HEK293T (cell line): ENCODE results near the gene CHRNA1.

Experiments
- CTCF ChIA-PET: fragments of 350-600 bp; formaldehyde crosslinking; extraction: SDS; loops from one replicate; lab custom pipeline; 2021; ENCODE audit warnings: antibody characterized with exemption, inconsistent platforms; lab: Yijun Ruan, JAX
- POLR2A ChIA-PET: fragments of 350-600 bp; formaldehyde crosslinking; extraction: SDS; loops from one replicate; lab custom pipeline; 2020; ENCODE audit warnings: antibody characterized with exemption, inconsistent platforms; lab: Yijun Ruan, JAX
- DNase-seq: peaks from one replicate; pipeline ENCODE4 v3.0.0; 2012; ENCODE audit warnings: mixed read lengths; ENCODE audit errors: extremely low spot score
- ARNT ChIP-seq: fragments of 450-650 bp; IDR thresholded peaks from 2 replicates; pipeline ENCODE4 v1.6.1; 2017; ENCODE audit warnings: mild to moderate bottlenecking
- BHLHE40 ChIP-seq: fragments of 450-650 bp; IDR thresholded peaks from 2 replicates; pipeline ENCODE4 v1.6.1; 2016; ENCODE audit warnings: mild to moderate bottlenecking, moderate library complexity, borderline replicate concordance
- CTBP1 ChIP-seq: fragments of 450-650 bp; IDR thresholded peaks from 2 replicates; pipeline ENCODE4 v1.6.1; 2016; ENCODE audit warnings: borderline replicate concordance
- ELF4 ChIP-seq: fragments of 450-650 bp; IDR thresholded peaks from 2 replicates; pipeline ENCODE4 v1.6.1; 2017; ENCODE audit warnings: antibody characterized with exemption
- FOXA1 ChIP-seq: fragments of 450-650 bp; IDR thresholded peaks from 2 replicates; pipeline ENCODE4 v1.6.1; 2016; ENCODE audit warnings: mild to moderate bottlenecking
- FOXK2 ChIP-seq: fragments of 450-650 bp; IDR thresholded peaks from 2 replicates; pipeline ENCODE4 v1.6.1; 2016; ENCODE audit warnings: mild to moderate bottlenecking
- FOXM1 ChIP-seq: fragments of 450-650 bp; IDR thresholded peaks from 2 replicates; pipeline ENCODE4 v1.6.1; 2017; ENCODE audit warnings: mild to moderate bottlenecking, borderline replicate concordance
- HDGF ChIP-seq: fragments of 450-650 bp; IDR thresholded peaks from 2 replicates; pipeline ENCODE4 v1.6.1; 2017; ENCODE audit warnings: antibody characterized with exemption, borderline replicate concordance
- L3MBTL2 ChIP-seq: fragments of 450-650 bp; conservative IDR thresholded peaks from 2 replicates; pipeline ENCODE4 v1.6.1; 2016; ENCODE audit warnings: mild to moderate bottlenecking
- LEF1 ChIP-seq: fragments of 450-650 bp; IDR thresholded peaks from 2 replicates; pipeline ENCODE4 v1.6.1; 2017; ENCODE audit warnings: mild to moderate bottlenecking, borderline replicate concordance
- NFRKB ChIP-seq: fragments of 450-650 bp; IDR thresholded peaks from 2 replicates; pipeline ENCODE4 v1.6.1; 2016; ENCODE audit warnings: mild to moderate bottlenecking, moderate library complexity
- PKNOX1 ChIP-seq: fragments of 450-650 bp; IDR thresholded peaks from 2 replicates; pipeline ENCODE4 v1.6.1; 2016
- SP1 ChIP-seq: fragments of 450-650 bp; IDR thresholded peaks from 2 replicates; pipeline ENCODE4 v1.6.1; 2017
- SUZ12 ChIP-seq: fragments of 450-650 bp; IDR thresholded peaks from 2 replicates; pipeline ENCODE4 v1.6.1; 2016; ENCODE audit warnings: mild to moderate bottlenecking
- TARDBP ChIP-seq: fragments of 450-650 bp; IDR thresholded peaks from 2 replicates; pipeline ENCODE4 v1.6.1; 2016
- ZNF384 ChIP-seq: fragments of 450-650 bp; IDR thresholded peaks from 2 replicates; pipeline ENCODE4 v1.6.1; 2016

CHRNA1 gene

DNA sequence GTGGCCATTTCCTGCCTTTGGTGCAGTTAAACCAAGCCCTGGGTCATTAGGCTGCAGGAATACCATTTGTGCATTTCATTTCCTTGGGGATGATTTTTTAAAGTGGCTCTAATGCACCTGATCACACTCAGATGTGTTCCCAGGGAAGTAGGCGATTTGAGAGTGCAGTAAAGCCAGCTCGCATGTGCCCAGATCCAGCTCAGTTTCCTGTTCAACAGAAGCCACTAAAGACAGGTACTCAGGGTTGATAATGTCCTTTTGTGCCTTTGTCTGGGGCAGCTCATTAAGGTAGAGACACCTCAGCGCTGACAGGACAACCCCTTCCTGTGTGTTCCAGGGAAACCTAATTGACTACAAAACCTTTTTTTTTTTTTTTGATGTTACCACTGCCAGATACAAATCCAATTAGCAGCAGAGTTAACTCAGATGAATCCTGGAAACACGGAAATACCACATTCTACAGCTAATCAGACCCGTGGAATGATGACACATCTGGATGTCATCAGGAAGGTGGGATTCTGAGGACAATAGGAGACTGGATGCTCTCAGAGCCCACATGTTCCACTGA is 15.2 kb upstream of the CHRNA1 start:
- ChIA-PET CTCF (no interaction called here), POLR2A (no interaction called here)
- no peak for TF ChIP-seq HDGF
- TF ChIP-seq ELF4: no peak
- TF ChIP-seq PKNOX1: no peak
- no peak for TF ChIP-seq SUZ12
- no peak for TF ChIP-seq ZNF384
- no peak for TF ChIP-seq L3MBTL2
- no peak for TF ChIP-seq CTBP1
- no peak for TF ChIP-seq SP1
- TF ChIP-seq BHLHE40: no peak
- no peak for TF ChIP-seq FOXA1
- no peak for TF ChIP-seq FOXK2
- TF ChIP-seq FOXM1: no peak
- TF ChIP-seq NFRKB: no peak
- no peak for TF ChIP-seq ARNT
- TF ChIP-seq TARDBP: no peak
- no peak for TF ChIP-seq LEF1
- no peak for DNase-seq

DNA sequence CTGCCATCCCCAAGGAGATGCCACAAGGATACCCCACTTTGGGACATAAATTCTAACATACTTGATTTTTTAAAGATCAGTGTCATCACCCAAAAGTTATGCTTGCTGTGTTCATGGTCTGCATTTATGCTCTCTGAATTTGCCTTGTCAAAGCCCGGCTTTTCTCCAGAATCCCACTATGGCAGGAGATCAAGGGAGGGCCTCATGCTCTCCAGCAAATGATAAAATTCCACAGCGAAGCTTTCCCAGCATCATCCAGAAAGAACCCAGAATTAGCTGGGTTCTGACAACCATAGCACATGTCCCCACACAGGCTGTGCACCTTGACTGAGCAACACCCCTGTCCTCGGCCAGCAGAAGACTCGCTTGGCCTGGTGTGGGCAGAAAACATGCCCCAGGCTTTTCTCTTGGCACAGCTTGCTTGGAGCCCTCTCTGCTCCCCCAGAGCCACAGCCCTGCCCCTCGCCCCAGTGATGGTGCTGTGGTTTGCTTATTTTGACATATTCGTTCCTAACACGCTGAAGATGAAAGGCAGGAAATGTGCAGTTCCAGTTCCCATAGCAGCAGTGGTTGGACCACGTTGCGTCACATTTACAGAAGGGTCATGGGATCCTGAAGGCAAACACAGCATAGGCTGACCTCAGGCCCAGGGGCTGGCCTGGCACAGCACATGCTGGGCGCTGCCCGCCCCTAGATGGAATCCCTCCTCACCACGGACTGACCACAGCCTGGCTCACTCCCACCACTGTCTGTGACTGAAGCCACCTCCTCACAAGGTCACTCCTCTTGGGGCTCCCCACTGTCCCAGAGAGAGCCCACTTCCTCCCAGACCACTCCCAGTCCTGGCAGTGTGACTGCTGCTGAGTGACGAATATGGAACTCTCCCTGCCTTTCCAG is 14.1 kb upstream of the CHRNA1 start:
- ChIA-PET POLR2A (no interaction called here), CTCF (no interaction called here)
- no peak for DNase-seq
- TF ChIP-seq FOXA1: no peak
- no peak for TF ChIP-seq BHLHE40
- TF ChIP-seq HDGF: no peak
- TF ChIP-seq ZNF384: no peak
- no peak for TF ChIP-seq CTBP1
- TF ChIP-seq PKNOX1: no peak
- no peak for TF ChIP-seq ARNT
- TF ChIP-seq SP1: no peak
- no peak for TF ChIP-seq FOXK2
- TF ChIP-seq NFRKB: no peak
- TF ChIP-seq L3MBTL2: no peak
- TF ChIP-seq LEF1: no peak
- TF ChIP-seq ELF4: no peak
- no peak for TF ChIP-seq SUZ12
- no peak for TF ChIP-seq TARDBP
- TF ChIP-seq FOXM1: no peak

DNA sequence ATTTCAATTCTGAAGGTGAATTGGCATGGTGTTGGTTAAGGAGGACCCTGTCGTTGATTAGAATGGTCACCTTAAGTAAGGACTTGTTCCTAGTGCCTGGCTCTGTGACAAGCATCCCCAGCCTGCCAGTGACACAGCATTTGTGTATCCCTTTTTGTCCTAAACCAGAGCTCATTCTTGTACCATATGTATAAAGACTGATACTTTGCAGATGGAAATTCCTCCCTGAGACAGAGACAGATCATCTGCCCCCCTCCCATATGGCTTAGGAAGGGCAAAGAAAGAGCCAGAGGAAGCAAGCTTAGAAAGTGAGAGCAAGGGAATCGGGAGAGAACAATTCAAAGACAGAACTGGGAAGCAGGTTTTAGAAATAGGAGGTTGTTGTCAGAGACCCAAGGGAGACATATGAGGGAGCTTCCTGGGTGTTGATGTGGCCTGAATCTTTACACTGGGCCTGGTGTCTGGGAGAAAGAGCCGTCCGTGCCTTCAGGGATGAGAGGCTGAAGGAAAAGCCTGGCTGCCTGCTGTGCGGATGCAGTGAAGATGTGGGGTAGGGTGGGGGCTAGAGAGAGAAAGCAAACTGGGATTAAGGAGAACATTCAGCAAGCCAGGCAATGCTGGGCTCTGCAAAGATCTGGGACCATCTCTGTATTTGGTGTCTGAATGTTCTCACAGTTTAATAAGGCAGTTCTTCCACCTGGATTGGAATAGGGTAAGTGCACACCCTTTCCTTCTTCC is 13.2 kb upstream of the CHRNA1 start:
- POLR2A ChIA-PET: no interaction called here
- TF ChIP-seq BHLHE40: no peak
- TF ChIP-seq L3MBTL2: no peak
- TF ChIP-seq HDGF: no peak
- no peak for TF ChIP-seq FOXK2
- no peak for TF ChIP-seq SUZ12
- TF ChIP-seq ELF4: no peak
- TF ChIP-seq TARDBP: no peak
- no peak for TF ChIP-seq NFRKB
- TF ChIP-seq ARNT: no peak
- TF ChIP-seq PKNOX1: no peak
- no peak for TF ChIP-seq ZNF384
- TF ChIP-seq CTBP1: no peak
- TF ChIP-seq FOXA1: no peak
- no peak for TF ChIP-seq FOXM1
- no peak for TF ChIP-seq SP1
- TF ChIP-seq LEF1: no peak
- no peak for DNase-seq
- CTCF ChIA-PET: no interaction called here

DNA sequence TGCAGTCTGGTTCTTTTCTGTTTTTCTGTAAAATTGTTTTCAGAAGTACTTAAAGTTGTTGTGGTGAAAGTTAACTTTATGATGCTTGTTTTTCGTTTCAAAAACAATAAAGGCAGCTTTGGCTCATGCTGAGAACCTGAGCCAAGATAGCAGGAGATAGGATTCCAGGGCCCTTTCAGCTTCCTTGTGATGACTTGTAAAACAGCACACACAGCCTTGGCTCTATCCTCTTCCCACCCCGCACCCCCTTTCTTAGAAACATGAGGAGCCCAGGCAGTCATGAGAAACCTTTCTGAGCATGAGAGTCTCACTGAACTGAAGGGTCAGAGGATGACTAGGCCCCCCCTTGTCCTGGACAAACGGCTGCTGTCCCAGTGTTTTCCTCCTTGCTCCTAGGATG is 12.4 kb upstream of the CHRNA1 start:
- POLR2A ChIA-PET: no interaction called here
- DNase-seq: no peak
- TF ChIP-seq BHLHE40 (no peak), LEF1 (no peak), SP1 (no peak), FOXK2 (no peak), TARDBP (no peak), CTBP1 (no peak), NFRKB (no peak), FOXM1 (no peak), ELF4 (no peak), SUZ12 (no peak), HDGF (no peak), FOXA1 (no peak)
- CTCF ChIA-PET: interaction anchor here (0.7 to 1.4 kb wide), 2 partner anchors 213 to 544 kb away, joined by 4 read pairs; no protein-coding TSS in a partner anchor

GRCh38 chr2:174776223-174776622 is 12.0 kb upstream of the CHRNA1 start:
- CTCF ChIA-PET: interaction anchor here (0.7 to 1.4 kb wide), 2 partner anchors 214 to 544 kb away, joined by 4 read pairs; no protein-coding TSS in a partner anchor

More at GRCh38 chr2:174776223-174776622, 12.0 kb upstream of the CHRNA1 start:
- TF ChIP-seq FOXM1: peak; percentile 45; the same call in 1 of the 2 replicates
- no peak for TF ChIP-seq LEF1
- no peak for DNase-seq
- POLR2A ChIA-PET: no interaction called here
